Measurements from ENCODE around the gene SEMA3D.

SEMA3D gene

DNA sequence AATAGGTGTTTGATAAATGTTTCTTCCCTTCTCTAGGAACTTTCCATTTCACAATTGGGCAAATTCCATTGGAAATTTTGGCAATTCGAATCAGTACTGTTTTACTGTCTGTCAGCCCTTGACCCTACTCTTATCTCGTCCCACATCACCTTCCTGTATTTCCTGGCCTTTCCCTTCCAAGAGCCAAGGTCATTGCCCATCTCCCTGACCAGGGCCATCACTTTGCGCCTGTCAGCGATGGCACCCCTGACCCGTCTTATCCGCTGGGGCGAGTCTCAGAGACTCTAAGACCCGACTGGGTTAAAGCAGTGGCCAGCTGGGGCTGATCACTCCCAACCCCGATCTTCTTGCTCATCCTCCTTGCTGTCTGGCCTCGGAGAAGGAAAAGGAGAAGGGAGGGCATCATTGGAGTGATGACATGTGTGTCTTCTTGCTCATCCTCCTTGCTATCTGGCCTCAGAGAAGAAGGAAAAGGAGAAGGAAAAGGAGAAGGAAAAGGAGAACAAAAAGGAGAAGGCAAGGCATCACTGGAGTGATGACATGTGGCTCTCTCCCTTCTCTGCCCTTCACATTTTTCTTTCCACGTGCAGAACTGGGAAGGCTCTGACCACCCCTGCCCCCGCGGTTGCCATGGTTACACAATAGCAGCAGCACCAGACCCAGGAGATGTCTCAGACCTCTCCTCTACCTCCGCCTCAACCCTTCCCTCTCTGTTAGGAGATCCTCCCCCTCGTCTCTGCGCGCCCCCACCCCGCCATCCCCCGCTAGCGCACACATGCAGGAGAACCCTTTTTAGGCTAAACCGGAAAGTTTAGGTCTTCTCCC is 2.0 kb downstream of the SEMA3D start:
- no peak for DNase-seq (ENCODE audit: low read depth in 2 of 2, low spot score in 1 of 2)

DNA sequence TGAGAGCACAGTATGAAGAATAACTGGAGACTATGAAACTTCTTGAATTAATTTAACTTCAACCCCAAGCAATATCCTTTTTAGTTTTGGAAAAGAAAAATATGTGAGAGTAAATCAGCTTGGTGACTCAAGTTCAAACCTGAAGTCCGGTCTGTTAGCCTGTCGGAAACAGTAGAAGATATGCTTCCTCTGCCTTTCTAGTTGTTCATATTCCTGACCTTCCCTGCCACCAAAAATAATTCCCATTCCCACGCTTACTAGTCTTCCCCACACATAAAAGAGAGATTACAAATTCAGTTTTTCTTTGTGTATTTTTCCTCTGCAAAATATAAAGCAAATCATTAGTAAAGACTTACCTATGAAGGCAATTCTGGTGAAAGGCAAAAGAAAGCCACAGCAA is 3.6 kb downstream of the SEMA3D start:
- no peak for DNase-seq (ENCODE audit: low read depth in 2 of 2, low spot score in 1 of 2)

DNA sequence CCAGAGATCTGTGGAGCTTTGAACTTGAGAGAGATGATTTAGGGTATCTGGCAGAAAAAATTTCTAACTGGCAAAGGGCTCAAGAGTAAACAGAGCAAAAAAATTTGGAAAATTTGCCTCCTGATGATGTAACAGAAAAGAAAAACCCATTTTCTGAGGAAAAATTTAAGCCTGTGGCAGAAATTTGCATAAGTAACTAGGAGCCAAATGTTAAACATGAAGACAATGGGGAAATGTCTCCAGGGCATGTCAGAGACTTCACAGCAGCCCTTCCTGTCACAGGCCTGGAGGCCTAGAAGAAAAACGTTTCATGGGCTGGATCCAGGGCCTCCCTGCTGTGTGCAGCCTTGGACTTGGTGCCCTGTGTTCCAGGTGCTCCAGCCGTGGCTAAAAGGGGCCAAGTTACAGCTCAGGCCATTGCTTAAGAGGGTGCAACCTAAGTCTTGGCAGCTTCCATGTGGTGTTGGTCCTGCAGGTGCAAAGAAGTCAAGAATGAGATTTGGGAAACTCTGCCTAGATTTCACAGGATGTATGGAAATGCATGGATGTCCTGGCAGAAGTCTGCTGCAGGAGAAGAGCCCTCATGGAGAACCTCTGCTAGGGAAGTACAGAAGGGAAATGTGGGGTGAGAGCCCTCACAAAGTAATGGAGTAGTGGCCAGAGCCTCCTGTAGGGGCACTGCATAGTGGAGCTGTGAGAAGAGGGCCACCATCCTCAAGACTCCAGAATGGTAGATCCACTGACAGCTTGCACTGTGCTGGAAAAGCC is 8.1 kb downstream of the SEMA3D start:
- no peak for DNase-seq (ENCODE audit: low read depth in 2 of 2, low spot score in 1 of 2)

DNA sequence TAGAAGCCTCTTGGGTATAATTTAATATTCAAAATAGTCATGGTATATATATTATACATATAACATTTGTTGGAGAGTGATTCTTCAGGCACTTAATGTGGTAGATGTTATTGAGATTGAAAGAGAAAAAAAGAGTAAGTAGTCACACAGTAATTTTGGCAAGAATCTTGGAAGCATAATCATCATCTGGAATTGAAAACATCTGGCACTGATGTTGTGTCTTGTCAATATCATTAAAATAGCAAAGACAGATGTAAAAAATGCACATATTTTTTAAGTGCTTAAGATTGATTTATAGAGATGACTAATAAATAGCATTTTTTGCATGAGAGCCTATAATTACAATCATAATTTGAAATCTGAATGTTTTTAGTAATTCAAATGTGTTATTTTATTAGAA is 9.5 kb downstream of the SEMA3D start:
- no peak for DNase-seq (ENCODE audit: low read depth in 2 of 2, low spot score in 1 of 2)

DNA sequence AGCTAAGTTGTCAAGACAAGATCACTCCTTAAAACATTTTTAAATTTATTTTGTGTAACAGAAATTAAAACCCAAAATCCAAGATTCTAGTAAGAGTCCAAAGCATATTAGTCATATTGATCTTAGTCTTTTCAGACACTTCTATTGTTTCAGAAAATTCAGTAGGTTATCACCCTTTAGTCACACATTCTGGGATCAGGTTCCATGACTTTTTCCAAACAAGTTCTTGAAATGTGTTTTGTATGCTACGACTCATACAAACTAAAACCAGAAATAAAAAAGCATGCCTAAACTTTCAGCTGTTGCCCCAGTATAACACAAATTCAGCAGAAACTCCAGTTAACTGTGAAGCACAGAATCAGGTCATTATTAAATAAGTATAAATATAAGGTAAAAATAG is 10.7 kb downstream of the SEMA3D start:
- no peak for DNase-seq (ENCODE audit: low read depth in 2 of 2, low spot score in 1 of 2)

DNA sequence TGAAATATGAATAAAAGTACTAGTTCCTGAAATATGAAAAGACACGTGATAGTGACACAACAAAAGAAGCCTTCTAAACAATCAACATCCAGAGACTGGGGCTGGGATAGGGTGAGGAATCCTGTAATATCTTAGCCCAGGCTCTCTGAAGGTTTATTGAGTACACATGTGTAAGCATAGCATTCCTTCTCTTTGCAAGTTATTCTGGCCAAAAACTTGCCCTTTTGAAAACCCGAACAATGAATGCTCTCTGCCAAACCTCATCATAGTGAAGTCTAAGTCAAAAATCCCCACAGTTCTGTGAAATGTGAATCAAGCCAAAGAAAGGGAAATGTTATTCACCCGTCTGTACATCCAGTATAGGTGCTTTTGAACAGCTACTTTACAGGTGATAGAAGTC is 11.6 kb downstream of the SEMA3D start:
- DNase-seq (ENCODE audit: low read depth in 2 of 2, low spot score in 1 of 2): no peak

DNA sequence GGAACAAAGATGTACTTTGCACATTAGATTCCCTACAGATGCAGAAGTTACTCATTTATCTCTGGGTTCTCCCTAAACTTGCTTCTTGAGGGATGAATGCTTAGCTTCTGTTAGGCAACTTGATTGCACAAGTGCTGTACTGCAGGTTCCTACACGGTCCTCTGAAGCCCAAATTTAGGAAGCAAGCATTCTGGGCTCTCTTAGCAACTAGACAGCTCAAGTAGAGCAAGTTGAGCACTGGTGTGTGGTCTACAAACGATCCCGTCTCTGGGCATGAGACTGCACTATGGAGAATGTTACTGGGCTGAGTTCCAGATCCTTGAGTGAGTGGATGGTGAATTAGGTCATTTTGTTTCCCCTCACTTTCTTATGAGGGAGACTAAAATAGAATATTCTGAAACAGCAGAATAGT is 14.3 kb downstream of the SEMA3D start:
- DNase-seq (ENCODE audit: low read depth in 2 of 2, low spot score in 1 of 2): no peak

DNA sequence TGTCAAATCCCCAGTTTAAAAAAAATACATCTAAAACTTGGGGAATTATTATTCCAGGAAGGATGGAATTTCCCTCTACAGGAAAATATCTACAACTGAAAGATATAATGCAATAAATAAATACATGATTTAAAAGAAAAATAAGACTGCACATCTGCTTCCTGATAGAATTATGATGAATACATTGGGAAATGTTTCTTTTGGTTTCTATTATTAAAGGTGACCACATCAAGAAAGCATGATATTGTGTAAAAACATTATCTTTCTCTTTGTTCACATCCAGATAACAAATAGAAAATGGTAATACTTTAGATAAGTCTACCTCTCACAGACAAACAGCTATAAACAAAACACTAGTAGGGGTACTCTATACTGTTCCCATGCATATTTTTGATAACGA is 19.2 kb downstream of the SEMA3D start:
- no peak for DNase-seq (ENCODE audit: low read depth in 2 of 2, low spot score in 1 of 2)

DNA sequence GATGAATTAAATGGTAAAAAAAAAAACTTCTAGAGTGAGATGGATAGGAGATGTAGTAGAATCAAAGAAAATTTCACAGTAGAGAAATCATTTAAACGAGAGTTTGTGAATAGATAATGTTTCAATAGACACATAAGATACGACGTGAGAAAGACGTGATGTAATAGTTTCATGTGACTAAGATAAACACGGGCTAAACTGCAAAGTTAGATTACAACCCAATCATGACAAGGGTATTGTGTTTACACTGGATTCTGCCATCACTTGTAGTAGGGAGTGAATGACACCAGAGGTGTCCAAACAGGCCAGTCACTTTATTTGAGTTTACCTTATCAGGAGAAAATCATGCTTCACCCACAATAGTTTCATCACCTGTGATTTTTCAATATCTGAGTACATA is 21.6 kb downstream of the SEMA3D start:
- DNase-seq (ENCODE audit: low read depth in 2 of 2, low spot score in 1 of 2): no peak

DNA sequence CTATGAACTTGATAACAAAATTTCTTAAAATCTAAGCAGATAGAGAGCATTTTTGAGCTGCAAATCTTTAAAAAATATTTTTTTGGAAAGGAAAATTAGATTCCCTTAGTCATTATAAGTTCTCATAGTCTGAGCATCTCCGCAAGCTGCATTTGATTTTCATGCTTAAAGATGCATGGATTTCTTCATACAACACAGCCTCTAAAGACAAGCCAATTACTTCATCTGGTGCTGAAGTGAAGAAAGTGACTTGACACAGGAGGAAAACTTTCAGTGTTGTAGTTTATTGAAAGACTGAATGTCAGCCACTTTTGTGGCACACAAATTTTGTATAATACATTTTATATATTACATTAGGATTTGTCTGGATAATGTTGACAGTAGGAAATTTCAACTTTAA is 22.5 kb downstream of the SEMA3D start:
- no peak for DNase-seq (ENCODE audit: low read depth in 2 of 2, low spot score in 1 of 2)

DNA sequence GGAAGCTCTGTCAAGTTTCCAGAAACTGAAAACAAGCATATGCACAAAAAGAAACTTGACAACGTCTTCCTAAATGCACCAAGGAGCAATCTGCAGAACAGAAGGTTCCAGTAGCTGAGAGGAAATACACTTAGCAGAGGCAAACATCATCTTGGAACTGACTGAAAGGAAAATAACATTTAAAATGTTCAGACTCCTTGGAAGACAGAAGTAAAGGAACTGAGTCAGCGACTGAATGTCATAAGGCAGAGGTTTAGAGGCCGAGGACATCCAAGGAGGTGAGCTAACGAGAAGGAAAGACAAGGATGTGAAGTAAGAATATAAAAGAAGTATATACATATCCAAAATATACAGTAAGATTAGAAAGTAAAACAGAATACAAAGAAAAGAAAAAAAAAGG is 24.1 kb downstream of the SEMA3D start:
- no peak for DNase-seq (ENCODE audit: low read depth in 2 of 2, low spot score in 1 of 2)

DNA sequence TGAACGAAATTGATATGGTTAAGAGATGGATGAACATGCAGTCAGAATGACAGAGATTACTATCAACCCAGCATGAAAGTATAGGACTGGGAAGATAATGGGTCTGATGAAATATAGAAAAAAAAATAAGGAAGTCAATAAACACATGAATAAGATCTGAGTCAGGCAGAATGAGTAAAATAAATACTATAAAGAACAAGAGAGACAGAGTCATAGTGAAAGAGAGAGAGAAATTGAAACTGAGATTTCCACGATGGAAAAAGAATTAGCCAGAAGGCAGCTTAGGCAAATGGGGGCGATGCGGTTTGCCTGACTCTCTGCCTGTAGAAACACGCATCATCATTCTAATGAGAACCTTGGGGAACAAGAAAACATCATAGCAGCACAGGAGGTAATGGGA is 26.6 kb downstream of the SEMA3D start:
- DNase-seq (ENCODE audit: low read depth in 2 of 2, low spot score in 1 of 2): no peak

DNA sequence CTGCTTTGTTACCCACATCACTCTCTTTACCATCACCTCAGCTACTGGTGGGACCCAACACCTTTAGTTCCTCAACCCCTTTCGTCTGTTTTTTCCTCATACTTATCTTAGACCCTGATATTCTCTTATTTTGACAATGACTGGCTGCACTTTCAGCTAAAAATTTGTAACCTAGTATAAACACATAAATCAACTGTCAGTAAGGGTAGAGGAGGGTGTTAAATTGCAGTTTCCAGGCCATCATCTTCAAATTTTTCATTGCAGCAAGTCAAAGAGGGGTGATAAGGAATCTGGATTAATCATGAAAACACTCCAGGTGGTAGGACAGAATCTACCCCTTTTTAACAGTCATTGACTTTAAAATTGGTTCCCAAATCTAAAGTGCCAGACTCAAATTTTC is 27.9 kb downstream of the SEMA3D start:
- DNase-seq (ENCODE audit: low read depth in 2 of 2, low spot score in 1 of 2): no peak

DNA sequence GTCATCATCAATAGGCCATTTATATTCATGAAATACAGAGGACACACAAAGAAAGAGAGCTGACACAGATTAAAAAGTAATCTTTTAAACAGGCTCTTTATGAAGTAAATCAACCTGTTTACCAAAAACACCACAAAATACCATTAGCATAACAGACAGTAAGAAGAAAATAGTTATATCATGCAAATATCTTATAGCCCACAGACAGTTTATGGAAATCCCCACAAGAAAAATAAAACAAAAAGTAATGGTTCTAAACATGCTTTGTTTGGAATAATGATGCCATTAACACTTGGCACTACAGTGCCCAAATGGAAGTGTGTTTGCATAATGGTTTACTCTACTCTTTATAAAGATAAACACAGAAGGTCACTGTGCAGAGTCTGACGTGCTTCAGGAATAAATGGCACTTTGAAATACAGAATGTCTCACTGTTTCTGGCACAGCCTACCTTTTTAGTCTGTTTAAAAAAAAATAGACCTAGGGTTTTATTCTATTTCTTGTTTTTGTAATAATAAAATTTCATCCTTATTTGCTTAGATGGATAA is 30.1 kb downstream of the SEMA3D start:
- no peak for DNase-seq (ENCODE audit: low read depth in 2 of 2, low spot score in 1 of 2)

DNA sequence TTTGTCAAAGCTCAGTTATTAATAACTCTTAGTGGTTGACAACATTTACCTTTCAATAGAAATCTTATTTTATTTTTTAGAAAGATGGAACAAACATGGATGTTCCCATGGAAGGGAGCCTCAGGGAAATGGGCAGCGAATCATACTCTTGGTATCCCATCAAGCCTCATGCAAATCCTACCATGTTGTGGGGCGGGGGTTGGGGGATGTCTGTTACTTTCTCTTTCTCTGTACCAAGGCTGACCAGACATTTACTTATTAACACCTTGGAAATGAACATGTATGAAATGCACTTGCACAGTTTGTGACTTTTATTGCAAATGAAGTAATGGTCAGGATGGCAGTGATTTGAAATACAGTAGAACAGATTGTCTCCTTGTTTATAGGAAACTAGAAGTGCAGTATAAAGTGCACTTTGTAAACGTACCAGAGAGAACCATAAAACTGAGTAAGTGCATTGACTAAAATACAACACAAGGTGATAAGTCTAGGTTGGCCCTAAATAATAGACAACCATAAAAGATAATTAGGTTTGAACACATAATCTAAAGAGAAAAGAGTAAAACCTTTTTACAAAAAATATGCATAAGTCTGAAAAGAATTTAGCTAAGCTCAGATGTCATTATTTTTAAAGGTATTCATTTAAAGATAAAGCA is 32.4 kb downstream of the SEMA3D start:
- DNase-seq (ENCODE audit: low read depth in 2 of 2, low spot score in 1 of 2): no peak

DNA sequence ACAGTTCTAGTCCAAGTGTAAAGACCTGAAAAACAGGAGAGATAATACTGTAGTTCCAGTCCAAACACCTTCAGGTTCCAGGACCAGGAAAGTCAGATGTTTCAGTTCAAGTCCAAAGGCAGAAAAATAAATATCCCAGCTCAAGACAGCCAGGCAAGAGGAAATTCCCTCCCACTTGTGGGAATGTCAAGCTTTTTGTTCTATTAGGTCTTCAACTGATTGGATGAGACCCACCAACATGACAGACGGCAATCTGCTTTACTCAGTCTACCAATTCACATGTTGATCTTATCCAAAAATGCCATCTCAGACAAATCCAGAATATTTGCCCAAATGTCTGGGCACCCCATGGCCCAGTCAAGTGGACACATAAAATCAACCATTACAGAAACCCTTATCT is 33.1 kb downstream of the SEMA3D start:
- no peak for DNase-seq (ENCODE audit: low read depth in 2 of 2, low spot score in 1 of 2)

DNA sequence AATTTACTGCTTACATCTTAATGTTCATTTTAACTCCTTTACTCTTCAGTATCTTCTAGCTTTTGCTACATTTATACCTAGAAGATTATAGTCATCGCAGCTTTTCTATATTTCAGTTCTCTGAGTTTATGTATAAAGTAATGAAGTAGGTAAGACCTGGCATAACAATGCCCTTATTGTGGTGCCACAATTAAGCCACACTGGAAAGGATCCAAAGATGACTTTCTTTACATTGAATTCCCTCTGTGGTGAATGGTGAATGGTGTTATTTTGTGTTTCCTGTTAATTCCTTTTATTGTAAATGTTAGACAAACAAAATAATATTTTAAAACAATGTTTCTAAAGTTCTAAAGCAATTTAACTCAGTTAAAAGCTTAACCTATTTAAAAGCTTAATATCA is 36.2 kb downstream of the SEMA3D start:
- DNase-seq (ENCODE audit: low read depth in 2 of 2, low spot score in 1 of 2): no peak

DNA sequence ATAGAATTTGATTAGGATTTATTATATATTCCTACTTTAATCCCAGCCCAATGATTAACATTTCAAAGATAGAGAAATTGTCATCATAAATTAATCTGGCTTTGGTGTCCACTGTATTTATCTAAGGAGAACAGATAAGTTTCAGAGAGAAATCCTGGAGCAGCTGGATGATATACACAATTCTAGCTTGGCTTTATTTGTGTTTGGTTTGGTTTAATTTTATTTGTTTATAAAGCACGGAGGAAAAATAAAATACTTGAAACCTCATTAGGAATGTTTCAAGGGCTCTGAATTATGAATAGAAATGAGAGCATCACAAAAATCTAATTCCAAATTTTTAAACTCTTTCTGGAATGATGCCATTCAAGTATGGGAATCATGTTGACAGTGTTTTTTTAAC is 42.1 kb downstream of the SEMA3D start:
- no peak for DNase-seq (ENCODE audit: low read depth in 2 of 2, low spot score in 1 of 2)

DNA sequence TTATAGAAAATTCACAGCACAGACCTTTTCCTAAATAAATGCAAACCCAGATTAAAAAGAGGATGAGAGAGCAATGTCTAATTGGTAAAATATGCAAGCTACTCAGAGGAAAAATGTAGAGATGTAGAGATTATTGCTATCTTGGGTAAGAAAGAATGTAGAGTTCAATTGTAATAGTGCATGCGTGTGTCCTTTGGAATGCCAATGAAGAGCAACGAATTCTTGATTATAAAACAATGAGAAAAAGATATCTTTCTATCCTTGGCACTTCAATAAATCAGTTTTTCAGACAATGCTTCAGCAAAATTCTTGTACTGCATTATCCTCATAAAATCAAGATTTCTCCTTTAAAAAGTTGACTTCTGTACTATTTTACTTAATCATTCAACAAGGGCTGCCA is 50.9 kb downstream of the SEMA3D start:
- no peak for DNase-seq (ENCODE audit: low read depth in 2 of 2, low spot score in 1 of 2)

DNA sequence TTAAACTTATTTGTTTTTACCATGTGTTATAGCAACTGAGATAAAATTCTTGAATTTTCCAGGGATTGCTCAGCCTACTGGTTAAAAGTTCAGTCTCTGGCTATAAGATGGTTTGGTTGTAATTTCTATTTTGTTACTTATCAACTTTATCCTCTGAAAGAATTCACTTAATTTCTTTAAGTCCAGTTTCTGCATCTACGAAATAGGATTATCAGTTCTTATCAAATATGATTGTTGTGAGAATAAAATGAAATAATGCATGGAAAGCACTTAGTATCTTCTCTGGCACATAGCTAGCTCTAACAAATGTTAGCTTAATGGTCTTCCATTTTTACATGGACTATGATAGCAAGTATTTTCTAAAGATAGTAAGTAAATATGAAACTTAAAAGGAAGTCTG is 53.3 kb downstream of the SEMA3D start:
- no peak for DNase-seq (ENCODE audit: low read depth in 2 of 2, low spot score in 1 of 2)

DNA sequence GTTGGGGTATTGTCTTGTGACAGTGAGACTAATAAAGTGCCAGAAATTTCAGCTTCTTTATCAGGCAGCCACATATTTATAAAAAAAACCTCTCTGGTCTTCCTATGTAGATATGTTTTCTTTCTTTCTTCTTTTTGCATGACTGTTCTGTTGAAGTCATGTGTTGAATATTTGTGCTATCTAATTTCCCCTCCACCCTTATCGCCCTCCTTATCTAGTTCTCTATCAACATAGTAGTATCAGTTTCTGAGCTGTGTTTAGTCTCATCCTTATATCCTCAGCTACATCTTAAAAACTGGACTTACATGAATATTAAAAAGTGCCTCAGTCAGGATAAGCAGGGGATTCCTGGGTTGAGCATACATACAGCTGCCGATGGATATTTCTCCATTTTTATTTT is 53.9 kb downstream of the SEMA3D start:
- DNase-seq (ENCODE audit: low read depth in 2 of 2, low spot score in 1 of 2): no peak

DNA sequence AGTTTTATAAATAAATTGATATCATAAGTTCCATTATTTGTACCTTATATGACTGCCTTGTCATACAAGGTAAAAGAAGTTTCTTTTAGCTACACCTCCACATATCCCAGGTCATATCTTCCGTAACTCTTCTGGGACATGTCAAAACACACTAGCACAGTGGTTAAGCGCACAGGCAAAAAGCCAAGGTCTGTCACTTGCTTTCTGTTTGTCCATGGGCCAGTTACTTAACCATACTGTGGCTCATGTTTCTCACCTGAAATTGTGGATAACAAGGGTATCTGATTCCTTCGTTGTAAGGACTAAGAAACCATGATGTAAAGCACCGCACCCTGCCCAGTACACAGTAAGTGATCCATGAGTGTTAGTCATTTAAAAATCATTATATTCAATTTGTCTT is 56.2 kb downstream of the SEMA3D start:
- DNase-seq (ENCODE audit: low read depth in 2 of 2, low spot score in 1 of 2): no peak
